PC-3 (cell line): ENCODE data around the gene CEP70. TPM values are rescaled to one million over a fixed set of nuclear protein-coding genes. Genes with fewer than 3 reads are reported as not detected.

Experiments used
- ATAC-seq: fragments of 200-7000 bp; cut with Tn5 transposase; 2 replicates; pipeline ENCODE4 v1.9.1; 2020; ENCODE audit warnings: mild to moderate bottlenecking, moderate library complexity
- BruUV-seq: library from RNA; stranded (reverse); fragments of 400-500 nt; replicated peaks from 2 replicates; lab custom pipeline; 2021; lab: Mats Ljungman, UMichigan
- CTCF ChIA-PET: fragments of 300-600 bp; sonication (Branson Sonifier 250); formaldehyde crosslinking; loops from one replicate; lab custom pipeline; 2022; ENCODE audit warnings: antibody characterized with exemption; lab: Charles Lee
- POLR2A ChIA-PET: fragments of 300-600 bp; sonication (Branson Sonifier 250); formaldehyde crosslinking; loops from one replicate; lab custom pipeline; 2022; ENCODE audit warnings: antibody characterized with exemption; ENCODE audit not compliant: unreplicated experiment; lab: Charles Lee
- DNase-seq: peaks from one replicate; pipeline ENCODE4 v3.0.0-alpha.2; 2015
- H2AFZ ChIP-seq: fragments of 300-600 bp; sonication (generic); 2 replicates; pipeline ENCODE4 v1.6.0; 2016; ENCODE audit warnings: antibody characterized with exemption, low read length
- H3F3A ChIP-seq: fragments of 300-600 bp; sonication (generic); one replicate; pipeline ENCODE4 v1.6.0; 2017; ENCODE audit warnings: antibody characterized with exemption, low read length, control low read depth, mild to moderate bottlenecking; ENCODE audit not compliant: unreplicated experiment
- H3K27ac ChIP-seq: fragments of 300-600 bp; sonication (generic); 2 replicates; pipeline ENCODE4 v1.5.1; 2016; ENCODE audit warnings: mild to moderate bottlenecking, low read length
- H3K27me3 ChIP-seq: fragments of 300-600 bp; sonication (generic); 2 replicates; pipeline ENCODE4 v1.6.1; 2016; ENCODE audit warnings: low read length, mixed read lengths
- H3K36me3 ChIP-seq: fragments of 300-600 bp; sonication (generic); 2 replicates; pipeline ENCODE4 v1.6.1; 2016; ENCODE audit warnings: low read depth, mixed run types, low read length, mixed read lengths
- H3K4me1 ChIP-seq: fragments of 300-600 bp; sonication (generic); 2 replicates; pipeline ENCODE4 v1.5.1; 2016; ENCODE audit warnings: low read length; ENCODE audit not compliant: insufficient read depth
- H3K4me2 ChIP-seq: fragments of 300-600 bp; sonication (generic); 2 replicates; pipeline ENCODE4 v1.6.0; 2016; ENCODE audit warnings: low read length
- H3K4me3 ChIP-seq: fragments of 300-600 bp; sonication (generic); 2 replicates; pipeline ENCODE4 v1.5.1; 2016; ENCODE audit warnings: mild to moderate bottlenecking, low read length, mixed read lengths
- H3K79me2 ChIP-seq: fragments of 300-600 bp; sonication (generic); 2 replicates; pipeline ENCODE4 v1.6.1; 2017; ENCODE audit warnings: low read length, mixed read lengths
- H3K9ac ChIP-seq: fragments of 300-600 bp; sonication (generic); 2 replicates; pipeline ENCODE4 v1.6.0; 2016; ENCODE audit warnings: mild to moderate bottlenecking, low read length
- H3K9me2 ChIP-seq: fragments of 300-600 bp; sonication (generic); replicated peaks from 2 replicates; pipeline ENCODE4 v1.6.1; 2016; ENCODE audit warnings: mixed run types, low read length, mixed read lengths
- H3K9me3 ChIP-seq: fragments of 300-600 bp; sonication (generic); 2 replicates; pipeline ENCODE4 v1.6.1; 2016; ENCODE audit warnings: low read length, mixed read lengths
- H4K20me1 ChIP-seq: fragments of 300-600 bp; sonication (generic); 2 replicates; pipeline ENCODE4 v1.6.1; 2016; ENCODE audit warnings: low read length, mixed read lengths
- EZH2 ChIP-seq: fragments of 300-600 bp; sonication (generic); IDR thresholded peaks from one replicate; pipeline ENCODE4 v1.6.1; 2017; ENCODE audit warnings: antibody characterized with exemption, mild to moderate bottlenecking, low read length; ENCODE audit not compliant: unreplicated experiment
- EZH2phosphoT487 ChIP-seq: fragments of 300-600 bp; sonication (generic); IDR thresholded peaks from 2 replicates; pipeline ENCODE4 v1.6.1; 2018; ENCODE audit warnings: mild to moderate bottlenecking, antibody characterized with exemption, low read length, borderline replicate concordance
- intact Hi-C: fragments of 100-400 bp; cut with micrococcal nuclease; formaldehyde crosslinking; loops from 2 replicates; pipeline ENCODE4 v1.9.0; 2023
- total RNA-seq: library from RNA; depleted of rRNA; stranded (reverse); fragments of >200 nt; gene quantifications from 2 replicates; pipeline ENCODE4 v1.2.3, GENCODE V29; 2014
- TF ChIP-seq, protein P1 (sequence below): fragments of 300-600 bp; sonication (generic); conservative IDR thresholded peaks from 2 replicates; pipeline ENCODE4 v1.5.1; 2017; ENCODE audit warnings: antibody characterized with exemption, low read depth, mild to moderate bottlenecking, low read length

The CEP70 gene
- total RNA-seq, 1 experiment from 2014 or later: 16.7 TPM

GRCh38 chr3:138549179-138549977, 44.7 kb downstream of the CEP70 start:
- no peak for TF ChIP-seq EZH2phosphoT487
- TF ChIP-seq, protein P1, sequence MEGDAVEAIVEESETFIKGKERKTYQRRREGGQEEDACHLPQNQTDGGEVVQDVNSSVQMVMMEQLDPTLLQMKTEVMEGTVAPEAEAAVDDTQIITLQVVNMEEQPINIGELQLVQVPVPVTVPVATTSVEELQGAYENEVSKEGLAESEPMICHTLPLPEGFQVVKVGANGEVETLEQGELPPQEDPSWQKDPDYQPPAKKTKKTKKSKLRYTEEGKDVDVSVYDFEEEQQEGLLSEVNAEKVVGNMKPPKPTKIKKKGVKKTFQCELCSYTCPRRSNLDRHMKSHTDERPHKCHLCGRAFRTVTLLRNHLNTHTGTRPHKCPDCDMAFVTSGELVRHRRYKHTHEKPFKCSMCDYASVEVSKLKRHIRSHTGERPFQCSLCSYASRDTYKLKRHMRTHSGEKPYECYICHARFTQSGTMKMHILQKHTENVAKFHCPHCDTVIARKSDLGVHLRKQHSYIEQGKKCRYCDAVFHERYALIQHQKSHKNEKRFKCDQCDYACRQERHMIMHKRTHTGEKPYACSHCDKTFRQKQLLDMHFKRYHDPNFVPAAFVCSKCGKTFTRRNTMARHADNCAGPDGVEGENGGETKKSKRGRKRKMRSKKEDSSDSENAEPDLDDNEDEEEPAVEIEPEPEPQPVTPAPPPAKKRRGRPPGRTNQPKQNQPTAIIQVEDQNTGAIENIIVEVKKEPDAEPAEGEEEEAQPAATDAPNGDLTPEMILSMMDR: no peak
- no peak for TF ChIP-seq EZH2
- Histone ChIP-seq H3K36me3 (peaks cover 42% of the 10 kb centered on the region), H3K79me2 (no peaks in the 10 kb centered on the region), H3F3A (no peaks in the 10 kb centered on the region), H3K27ac (no peak overlapping the region), H3K9ac (no peak overlapping the region), H3K4me3 (no peak overlapping the region), H3K27me3 (no peaks in the 10 kb centered on the region), H3K9me2 (no peaks in the 10 kb centered on the region), H4K20me1 (no peaks in the 10 kb centered on the region), H3K4me1 (no peaks in the 10 kb centered on the region), H3K9me3 (no peaks in the 10 kb centered on the region), H3K4me2 (no peak overlapping the region), H2AFZ (no peak overlapping the region)
- DNase-seq (no peak), ATAC-seq (no peak)
- ChIA-PET CTCF (no interaction called here), POLR2A (no interaction called here)
- BruUV-seq: no TSS peak
- intact Hi-C loops: no loop called here

GRCh38 chr3:138547342-138547975, 46.6 kb downstream of the CEP70 start:
- ATAC-seq (no peak; the same call in 1 of the 2 replicates), DNase-seq (peak; percentile 4)
- Histone ChIP-seq H3K36me3 (peaks cover 48% of the 10 kb centered on the region), H2AFZ (no peak overlapping the region), H3K9ac (no peak overlapping the region), H3F3A (no peaks in the 10 kb centered on the region), H3K9me3 (no peaks in the 10 kb centered on the region), H3K4me2 (no peak overlapping the region), H3K79me2 (no peaks in the 10 kb centered on the region), H3K9me2 (no peaks in the 10 kb centered on the region), H4K20me1 (no peaks in the 10 kb centered on the region), H3K27ac (no peak overlapping the region), H3K27me3 (no peaks in the 10 kb centered on the region), H3K4me1 (no peaks in the 10 kb centered on the region), H3K4me3 (no peak overlapping the region)
- intact Hi-C loops: no loop called here
- CTCF ChIA-PET: no interaction called here
- POLR2A ChIA-PET: no interaction called here
- TF ChIP-seq, protein P1: no peak
- TF ChIP-seq EZH2: no peak
- BruUV-seq: no TSS peak

- no peak overlapping the region for H3K9ac ChIP-seq
- ATAC-seq (no peak), DNase-seq (no peak)
- no peaks in the 10 kb centered on the region for H3K9me2 ChIP-seq
- no peaks in the 10 kb centered on the region for H3K4me1 ChIP-seq
- H2AFZ ChIP-seq: no peak overlapping the region
- no peak overlapping the region for H3K4me2 ChIP-seq
- H3K36me3 ChIP-seq: peaks cover 59% of the 10 kb centered on the region
- TF ChIP-seq, protein P1: no peak
- TF ChIP-seq EZH2 (no peak), EZH2phosphoT487 (no peak)
- CTCF ChIA-PET: no interaction called here
- H3K4me3 ChIP-seq: no peak overlapping the region
- H3F3A ChIP-seq: no peaks in the 10 kb centered on the region
- no peaks in the 10 kb centered on the region for H3K27me3 ChIP-seq
- POLR2A ChIA-PET: no interaction called here
- H4K20me1 ChIP-seq: no peaks in the 10 kb centered on the region
- no peaks in the 10 kb centered on the region for H3K9me3 ChIP-seq
- no peaks in the 10 kb centered on the region for H3K79me2 ChIP-seq
- no peak overlapping the region for H3K27ac ChIP-seq
- no TSS peak for BruUV-seq
- intact Hi-C loops: no loop called here
Observed at GRCh38 chr3:138544546-138544945, 49.5 kb downstream of the CEP70 start.
